ENCODE results near the gene SUPV3L1. TPM values are rescaled to one million over a fixed set of nuclear protein-coding genes. Genes with fewer than 3 reads are reported as not detected.
A peak's percentile ranks its signal among the peaks of the same experiment; 100 is the strongest.

The SUPV3L1 gene
- polyA plus RNA-seq (26.0 to 35.3 TPM (median 34.1 TPM) in 3 replicates), polyA minus RNA-seq (7.4 to 48.3 TPM (median 33.7 TPM) in 3 replicates)
- 129 TPM for polyA plus RNA-seq (2011; ENCODE audit: low read depth)
- 26.0 and 36.6 TPM in 2 replicates for polyA plus RNA-seq (2011; cell fraction: cytosol; rRNA removed)
- polyA plus RNA-seq (2011; cell fraction: nucleus; rRNA removed), result 50.2 and 65.7 TPM in 2 replicates
- polyA plus RNA-seq (2012; ENCODE audit: low replicate concordance), result 23.8 and 26.4 TPM in 2 replicates
- 34.1 TPM for polyA minus RNA-seq (2011; cell fraction: cytosol; rRNA and poly(A)+ RNA removed)
- polyA minus RNA-seq (2011; cell fraction: nucleus; rRNA and poly(A)+ RNA removed), result 30.6 and 33.3 TPM in 2 replicates

- H3K79me2 ChIP-seq (ENCODE audit: control insufficient read depth, insufficient read depth, low read length), result peaks cover 48% of the 10 kb centered on the region
- peak; percentile 84 for FAIRE-seq
- peak within 1 kb of the TSS; percentile 100 for H3K9ac ChIP-seq (ENCODE audit: control insufficient read depth, extremely low read depth, insufficient read depth, low read length)
- no peak for TF ChIP-seq EZH2 (IDR thresholded peaks at IDR 0.05; ENCODE audit: low read length)
- TF ChIP-seq, protein P1, sequence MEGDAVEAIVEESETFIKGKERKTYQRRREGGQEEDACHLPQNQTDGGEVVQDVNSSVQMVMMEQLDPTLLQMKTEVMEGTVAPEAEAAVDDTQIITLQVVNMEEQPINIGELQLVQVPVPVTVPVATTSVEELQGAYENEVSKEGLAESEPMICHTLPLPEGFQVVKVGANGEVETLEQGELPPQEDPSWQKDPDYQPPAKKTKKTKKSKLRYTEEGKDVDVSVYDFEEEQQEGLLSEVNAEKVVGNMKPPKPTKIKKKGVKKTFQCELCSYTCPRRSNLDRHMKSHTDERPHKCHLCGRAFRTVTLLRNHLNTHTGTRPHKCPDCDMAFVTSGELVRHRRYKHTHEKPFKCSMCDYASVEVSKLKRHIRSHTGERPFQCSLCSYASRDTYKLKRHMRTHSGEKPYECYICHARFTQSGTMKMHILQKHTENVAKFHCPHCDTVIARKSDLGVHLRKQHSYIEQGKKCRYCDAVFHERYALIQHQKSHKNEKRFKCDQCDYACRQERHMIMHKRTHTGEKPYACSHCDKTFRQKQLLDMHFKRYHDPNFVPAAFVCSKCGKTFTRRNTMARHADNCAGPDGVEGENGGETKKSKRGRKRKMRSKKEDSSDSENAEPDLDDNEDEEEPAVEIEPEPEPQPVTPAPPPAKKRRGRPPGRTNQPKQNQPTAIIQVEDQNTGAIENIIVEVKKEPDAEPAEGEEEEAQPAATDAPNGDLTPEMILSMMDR (optimal IDR thresholded peaks at IDR 0.05 in 1 of 3, IDR thresholded peaks at IDR 0.05 in 1 of 3, conservative IDR thresholded peaks at IDR 0.05 in 1 of 3; ENCODE audit: extremely low read depth in 1 of 3, insufficient read depth in 2 of 3, low read length in 3 of 3), result no peak
- no peaks in the 10 kb centered on the region for H3K9me3 ChIP-seq (ENCODE audit: control insufficient read depth, low read depth, low read length)
- H3K4me3 ChIP-seq (ENCODE audit: control insufficient read depth in 2 of 3, extremely low read depth in 1 of 3, insufficient read depth in 2 of 3, low read depth in 1 of 3, low read length in 3 of 3), result peak within 1 kb of the TSS; percentile 68 to 100 (median 94)
- no peaks in the 10 kb centered on the region for H3K27me3 ChIP-seq (ENCODE audit: control insufficient read depth, extremely low read depth, insufficient read depth, low read length)
- peak within 1 kb of the TSS; percentile 85 for H2AFZ ChIP-seq (ENCODE audit: control insufficient read depth, low read length)
- H3K4me1 ChIP-seq (ENCODE audit: control insufficient read depth, extremely low read depth, insufficient read depth, low read length), result peaks cover 9% of the 10 kb centered on the region
- peak within 1 kb of the TSS; percentile 99 for H3K4me2 ChIP-seq (ENCODE audit: control insufficient read depth, extremely low read depth, insufficient read depth, low read depth, low read length)
- no peaks in the 10 kb centered on the region for H3K9me1 ChIP-seq (ENCODE audit: control insufficient read depth, extremely low read depth, insufficient read depth, low read length)
- no peaks in the 10 kb centered on the region for H4K20me1 ChIP-seq (ENCODE audit: control insufficient read depth, extremely low read depth, insufficient read depth, low read length)
- DNase-seq (ENCODE audit: low read depth, low spot score), result peak; percentile 85
- H3K27ac ChIP-seq (ENCODE audit: control insufficient read depth, insufficient read depth, low read length), result peak within 1 kb of the TSS; percentile 99
- H3K36me3 ChIP-seq (ENCODE audit: control insufficient read depth in 2 of 2, extremely low read depth in 1 of 2, insufficient read depth in 2 of 2, low read length in 2 of 2), result peaks cover 0 to 6% of the 10 kb centered on the region in 2 experiments
- dilution Hi-C loops (cut with MboI; ENCODE audit: extremely low pct_ligation_motif_present, low sequenced_read_pairs), result no loop called here
Measured at GRCh38 chr10:69179743-69180524, at the start of gene SUPV3L1. SUPV3L1 (plus strand) TSS chr10:69180234; CDS start chr10:69180292, 58 bp downstream.

GRCh38 chr10:69130251-69130650 is 49.8 kb upstream of the SUPV3L1 start:
- Histone ChIP-seq H3K4me1 (ENCODE audit: control insufficient read depth, extremely low read depth, insufficient read depth, low read length) (no peaks in the 10 kb centered on the region), H3K4me2 (ENCODE audit: control insufficient read depth, extremely low read depth, insufficient read depth, low read depth, low read length) (no peak overlapping the region), H3K4me3 (ENCODE audit: control insufficient read depth in 2 of 3, extremely low read depth in 1 of 3, insufficient read depth in 2 of 3, low read depth in 1 of 3, low read length in 3 of 3) (no peak overlapping the region), H3K27me3 (ENCODE audit: control insufficient read depth, extremely low read depth, insufficient read depth, low read length) (no peaks in the 10 kb centered on the region), H3K36me3 (ENCODE audit: control insufficient read depth in 2 of 2, extremely low read depth in 1 of 2, insufficient read depth in 2 of 2, low read length in 2 of 2) (peaks cover 5 to 6% of the 10 kb centered on the region in 2 experiments), H4K20me1 (ENCODE audit: control insufficient read depth, extremely low read depth, insufficient read depth, low read length) (no peaks in the 10 kb centered on the region), H3K79me2 (ENCODE audit: control insufficient read depth, insufficient read depth, low read length) (peaks cover 83% of the 10 kb centered on the region), H2AFZ (ENCODE audit: control insufficient read depth, low read length) (no peak overlapping the region), H3K27ac (ENCODE audit: control insufficient read depth, insufficient read depth, low read length) (no peak overlapping the region), H3K9ac (ENCODE audit: control insufficient read depth, extremely low read depth, insufficient read depth, low read length) (no peak overlapping the region), H3K9me1 (ENCODE audit: control insufficient read depth, extremely low read depth, insufficient read depth, low read length) (no peaks in the 10 kb centered on the region), H3K9me3 (ENCODE audit: control insufficient read depth, low read depth, low read length) (no peaks in the 10 kb centered on the region)
- TF ChIP-seq EZH2 (IDR thresholded peaks at IDR 0.05; ENCODE audit: low read length), result no peak
- TF ChIP-seq, protein P1 (optimal IDR thresholded peaks at IDR 0.05 in 1 of 3, IDR thresholded peaks at IDR 0.05 in 1 of 3, conservative IDR thresholded peaks at IDR 0.05 in 1 of 3; ENCODE audit: extremely low read depth in 1 of 3, insufficient read depth in 2 of 3, low read length in 3 of 3), result no peak
- DNase-seq (ENCODE audit: low read depth, low spot score), result no peak
- dilution Hi-C loops (cut with MboI; ENCODE audit: extremely low pct_ligation_motif_present, low sequenced_read_pairs), result no loop called here
- peak; percentile 65 for FAIRE-seq

Data from keratinocyte (primary cell).